HG02571 (cell line): ENCODE data around the gene C11orf68.

ENCODE experiments used
- ATAC-seq: cut with Tn5 transposase; IDR thresholded peaks from one replicate; pipeline ENCODE4 v1.9.1; 2021; ENCODE audit warnings: mild to moderate bottlenecking, moderate library complexity; ENCODE audit not compliant: unreplicated experiment

The C11orf68 gene

GRCh38 chr11:65891219-65892136, 27.4 kb downstream of the C11orf68 start:
- no peak for ATAC-seq

GRCh38 chr11:65890324-65891218, 28.3 kb downstream of the C11orf68 start, which contains the start of gene CCDC85B:
Gene CCDC85B (plus strand): TSS chr11:65890673. CDS start chr11:65890784, 111 bp downstream.
- ATAC-seq = peak; percentile 52

GRCh38 chr11:65888163-65888814, 30.6 kb downstream of the C11orf68 start, which contains the start of gene FIBP:
Gene FIBP (minus strand): TSS chr11:65888471. CDS start chr11:65888418, 53 bp downstream.
- ATAC-seq = peak; percentile 40

- ATAC-seq = no peak
These were observed 31.1 kb downstream of the C11orf68 start for GRCh38 chr11:65887723-65888162.

GRCh38 chr11:65886826-65887722, 31.8 kb downstream of the C11orf68 start:
- ATAC-seq = no peak

- ATAC-seq = no peak
These were observed 32.9 kb downstream of the C11orf68 start for GRCh38 chr11:65885808-65886536.

- no peak for ATAC-seq
These were observed 33.6 kb downstream of the C11orf68 start for GRCh38 chr11:65885231-65885630.

GRCh38 chr11:65884716-65885092, 34.2 kb downstream of the C11orf68 start:
- no peak for ATAC-seq

- ATAC-seq = no peak
These were observed 34.8 kb downstream of the C11orf68 start for GRCh38 chr11:65883786-65884715.

- ATAC-seq = no peak
These were observed 35.7 kb downstream of the C11orf68 start for GRCh38 chr11:65883058-65883761.

- no peak for ATAC-seq
These were observed 36.5 kb downstream of the C11orf68 start for GRCh38 chr11:65882120-65883057.

GRCh38 chr11:65880844-65881421, 37.9 kb downstream of the C11orf68 start:
- ATAC-seq = no peak

- ATAC-seq = no peak
These were observed 38.8 kb downstream of the C11orf68 start for GRCh38 chr11:65880027-65880426.

GRCh38 chr11:65879617-65880016, 39.2 kb downstream of the C11orf68 start, which contains the start of gene CTSW:
Gene CTSW (plus strand): TSS chr11:65879837. CDS start chr11:65879855, 18 bp downstream.
- ATAC-seq = no peak

GRCh38 chr11:65873318-65874156, 45.3 kb downstream of the C11orf68 start:
- peak; percentile 79 for ATAC-seq
